ENCODE results near the gene EML6.

The EML6 gene

GRCh38 chr2:55006306-55006705 lies 282.8 kb downstream of the EML6 start:
- Histone ChIP-seq H3K27me3 (ENCODE audit: control insufficient read depth, insufficient read depth, low read length) (no peaks in the 10 kb centered on the region), H3K9me3 (ENCODE audit: control insufficient read depth, low read depth, low read length) (no peaks in the 10 kb centered on the region), H3K27ac (ENCODE audit: low read length) (no peak overlapping the region), H3K9ac (ENCODE audit: low read length) (no peak overlapping the region), H3K4me1 (ENCODE audit: control insufficient read depth, low read depth, low read length) (peaks cover 18% of the 10 kb centered on the region), H3K36me3 (ENCODE audit: control insufficient read depth, low read depth, low read length) (no peaks in the 10 kb centered on the region), H3K4me3 (ENCODE audit: low read length) (no peak overlapping the region)

- H3K36me3 ChIP-seq (ENCODE audit: control insufficient read depth, low read depth, low read length): no peaks in the 10 kb centered on the region
These were observed 286.0 kb downstream of the EML6 start for GRCh38 chr2:55009277-55010060.

GRCh38 chr2:55010149-55010591 lies 286.7 kb downstream of the EML6 start:
- Histone ChIP-seq H3K9ac (ENCODE audit: low read length) (no peak overlapping the region), H3K27me3 (ENCODE audit: control insufficient read depth, insufficient read depth, low read length) (no peaks in the 10 kb centered on the region), H3K9me3 (ENCODE audit: control insufficient read depth, low read depth, low read length) (no peaks in the 10 kb centered on the region), H3K36me3 (ENCODE audit: control insufficient read depth, low read depth, low read length) (no peaks in the 10 kb centered on the region), H3K27ac (ENCODE audit: low read length) (no peak overlapping the region), H3K4me1 (ENCODE audit: control insufficient read depth, low read depth, low read length) (peaks cover 36% of the 10 kb centered on the region), H3K4me3 (ENCODE audit: low read length) (no peak overlapping the region)

More at GRCh38 chr2:55009277-55010060, 286.0 kb downstream of the EML6 start:
- no peak overlapping the region for H3K9ac ChIP-seq (ENCODE audit: low read length)
- H3K4me3 ChIP-seq (ENCODE audit: low read length): no peak overlapping the region
- no peaks in the 10 kb centered on the region for H3K9me3 ChIP-seq (ENCODE audit: control insufficient read depth, low read depth, low read length)
- H3K27me3 ChIP-seq (ENCODE audit: control insufficient read depth, insufficient read depth, low read length): no peaks in the 10 kb centered on the region
- H3K4me1 ChIP-seq (ENCODE audit: control insufficient read depth, low read depth, low read length): peaks cover 36% of the 10 kb centered on the region
- no peak overlapping the region for H3K27ac ChIP-seq (ENCODE audit: low read length)

GRCh38 chr2:55010915-55011314 lies 287.5 kb downstream of the EML6 start:
- no peak overlapping the region for H3K27ac ChIP-seq (ENCODE audit: low read length)
- H3K4me1 ChIP-seq (ENCODE audit: control insufficient read depth, low read depth, low read length): peaks cover 36% of the 10 kb centered on the region
- no peak overlapping the region for H3K9ac ChIP-seq (ENCODE audit: low read length)
- no peak overlapping the region for H3K4me3 ChIP-seq (ENCODE audit: low read length)
- no peaks in the 10 kb centered on the region for H3K36me3 ChIP-seq (ENCODE audit: control insufficient read depth, low read depth, low read length)
- H3K9me3 ChIP-seq (ENCODE audit: control insufficient read depth, low read depth, low read length): no peaks in the 10 kb centered on the region
- H3K27me3 ChIP-seq (ENCODE audit: control insufficient read depth, insufficient read depth, low read length): no peaks in the 10 kb centered on the region

- no peak overlapping the region for H3K4me3 ChIP-seq (ENCODE audit: low read length)
- no peaks in the 10 kb centered on the region for H3K36me3 ChIP-seq (ENCODE audit: control insufficient read depth, low read depth, low read length)
- H3K27me3 ChIP-seq (ENCODE audit: control insufficient read depth, insufficient read depth, low read length): no peaks in the 10 kb centered on the region
- H3K9ac ChIP-seq (ENCODE audit: low read length): no peak overlapping the region
- peaks cover 36% of the 10 kb centered on the region for H3K4me1 ChIP-seq (ENCODE audit: control insufficient read depth, low read depth, low read length)
- no peaks in the 10 kb centered on the region for H3K9me3 ChIP-seq (ENCODE audit: control insufficient read depth, low read depth, low read length)
- H3K27ac ChIP-seq (ENCODE audit: low read length): no peak overlapping the region
These were observed 288.6 kb downstream of the EML6 start for GRCh38 chr2:55011831-55012671.

- Histone ChIP-seq H3K27ac (ENCODE audit: low read length) (no peak overlapping the region), H3K36me3 (ENCODE audit: control insufficient read depth, low read depth, low read length) (peaks cover 3% of the 10 kb centered on the region), H3K4me3 (ENCODE audit: low read length) (no peak overlapping the region), H3K9me3 (ENCODE audit: control insufficient read depth, low read depth, low read length) (no peaks in the 10 kb centered on the region), H3K4me1 (ENCODE audit: control insufficient read depth, low read depth, low read length) (peaks cover 30% of the 10 kb centered on the region), H3K27me3 (ENCODE audit: control insufficient read depth, insufficient read depth, low read length) (no peaks in the 10 kb centered on the region), H3K9ac (ENCODE audit: low read length) (no peak overlapping the region)
These were observed 289.4 kb downstream of the EML6 start for GRCh38 chr2:55012672-55013484.

GRCh38 chr2:55013936-55014335 lies 290.5 kb downstream of the EML6 start:
- Histone ChIP-seq H3K4me3 (ENCODE audit: low read length) (no peak overlapping the region), H3K27me3 (ENCODE audit: control insufficient read depth, insufficient read depth, low read length) (no peaks in the 10 kb centered on the region), H3K9ac (ENCODE audit: low read length) (no peak overlapping the region), H3K36me3 (ENCODE audit: control insufficient read depth, low read depth, low read length) (peaks cover 8% of the 10 kb centered on the region), H3K27ac (ENCODE audit: low read length) (no peak overlapping the region), H3K9me3 (ENCODE audit: control insufficient read depth, low read depth, low read length) (no peaks in the 10 kb centered on the region), H3K4me1 (ENCODE audit: control insufficient read depth, low read depth, low read length) (peaks cover 33% of the 10 kb centered on the region)

GRCh38 chr2:55014962-55015939 lies 291.8 kb downstream of the EML6 start:
- Histone ChIP-seq H3K27ac (ENCODE audit: low read length) (no peak overlapping the region), H3K4me1 (ENCODE audit: control insufficient read depth, low read depth, low read length) (peaks cover 37% of the 10 kb centered on the region), H3K9me3 (ENCODE audit: control insufficient read depth, low read depth, low read length) (no peaks in the 10 kb centered on the region), H3K9ac (ENCODE audit: low read length) (no peak overlapping the region), H3K36me3 (ENCODE audit: control insufficient read depth, low read depth, low read length) (peaks cover 8% of the 10 kb centered on the region), H3K27me3 (ENCODE audit: control insufficient read depth, insufficient read depth, low read length) (no peaks in the 10 kb centered on the region), H3K4me3 (ENCODE audit: low read length) (no peak overlapping the region)

- Histone ChIP-seq H3K27ac (ENCODE audit: low read length) (no peak overlapping the region), H3K36me3 (ENCODE audit: control insufficient read depth, low read depth, low read length) (peaks cover 8% of the 10 kb centered on the region), H3K9me3 (ENCODE audit: control insufficient read depth, low read depth, low read length) (no peaks in the 10 kb centered on the region), H3K27me3 (ENCODE audit: control insufficient read depth, insufficient read depth, low read length) (no peaks in the 10 kb centered on the region), H3K4me3 (ENCODE audit: low read length) (no peak overlapping the region), H3K9ac (ENCODE audit: low read length) (no peak overlapping the region), H3K4me1 (ENCODE audit: control insufficient read depth, low read depth, low read length) (peaks cover 37% of the 10 kb centered on the region)
These were observed 294.0 kb downstream of the EML6 start for GRCh38 chr2:55017428-55017827.

GRCh38 chr2:55017880-55018279 lies 294.4 kb downstream of the EML6 start:
- Histone ChIP-seq H3K4me1 (ENCODE audit: control insufficient read depth, low read depth, low read length) (peaks cover 35% of the 10 kb centered on the region), H3K27me3 (ENCODE audit: control insufficient read depth, insufficient read depth, low read length) (no peaks in the 10 kb centered on the region), H3K9ac (ENCODE audit: low read length) (no peak overlapping the region), H3K36me3 (ENCODE audit: control insufficient read depth, low read depth, low read length) (peaks cover 8% of the 10 kb centered on the region), H3K4me3 (ENCODE audit: low read length) (no peak overlapping the region), H3K27ac (ENCODE audit: low read length) (no peak overlapping the region), H3K9me3 (ENCODE audit: control insufficient read depth, low read depth, low read length) (no peaks in the 10 kb centered on the region)

Data from iPS-18a (cell line).